Adipose tissue (tissue), 3 donors: ENCODE data around the gene TTLL8. TPM values are rescaled to one million over a fixed set of nuclear protein-coding genes. Genes with fewer than 3 reads are reported as not detected.
"Not testable (repeated sequence)": the region's sequence is repeated elsewhere in the genome, so short reads cannot be mapped to it uniquely, and the experiment has no call there.

Experiments
- H3K27ac ChIP-seq: one replicate; pipeline ENCODE4 v1.5.1; 2013; ENCODE audit warnings: low read depth, low read length
- WGBS, 3 donors: extraction: QIAGEN DNeasy Blood & Tissue Kit; methylation state at CpG; one replicate each; pipeline ENCODE4 v1.1.7; 2013; 5-methylcytosine and 5-hydroxymethylcytosine counted together
- polyA plus RNA-seq, 3 donors: library from polyadenylated mRNA; stranded (reverse); fragments of 200-250 nt; gene quantifications; one replicate each; pipeline ENCODE4 v1.2.3, GENCODE V29; 2013
- donor health status: healthy with polysubstance abuse.
- donor health status: Bipolar disorder and iron deficiency.
- donor health status: healthy.

The TTLL8 gene
- polyA plus RNA-seq, 3 donors, result not detected

- WGBS, 3 donors, result 18 to 21% (median 19%) methylated on average over 44 to 66 of the region's 70 CpGs
Observed at GRCh38 chr22:49999063-49999945, 58.8 kb downstream of the TTLL8 start.

GRCh38 chr22:49998718-49999062 is 59.4 kb downstream of the TTLL8 start:
- WGBS, 3 donors, result 91 to 95% (median 92%) methylated on average over 14 of the region's 14 CpGs

More at GRCh38 chr22:49999063-49999945, 58.8 kb downstream of the TTLL8 start:
- H3K27ac ChIP-seq, result no peak overlapping the region

GRCh38 chr22:49997932-49998717 is 60.0 kb downstream of the TTLL8 start:
- H3K27ac ChIP-seq, result no peak overlapping the region
- 93 to 96% (median 95%) methylated on average over 20 to 21 of the region's 21 CpGs for WGBS, 3 donors

More at GRCh38 chr22:49998718-49999062, 59.4 kb downstream of the TTLL8 start:
- H3K27ac ChIP-seq, result no peak overlapping the region

GRCh38 chr22:49997251-49997599 is 60.9 kb downstream of the TTLL8 start:
- 64 to 78% (median 75%) methylated on average over 11 to 12 of the region's 12 CpGs for WGBS, 3 donors
- no peak overlapping the region for H3K27ac ChIP-seq

- no peak overlapping the region for H3K27ac ChIP-seq
Observed at GRCh38 chr22:49996518-49997250, 61.4 kb downstream of the TTLL8 start.

GRCh38 chr22:49996119-49996517 is 62.0 kb downstream of the TTLL8 start:
- H3K27ac ChIP-seq, result no peak overlapping the region

More at GRCh38 chr22:49996518-49997250, 61.4 kb downstream of the TTLL8 start:
- WGBS, 3 donors, result 86 to 88% (median 88%) methylated on average over 19 of the region's 19 CpGs

GRCh38 chr22:49995361-49996118 is 62.6 kb downstream of the TTLL8 start:
- H3K27ac ChIP-seq, result no peak overlapping the region
- 87 to 90% (median 87%) methylated on average over 10 of the region's 10 CpGs for WGBS, 3 donors

More at GRCh38 chr22:49996119-49996517, 62.0 kb downstream of the TTLL8 start:
- WGBS, 3 donors, result 84 to 94% (median 88%) methylated on average over 4 of the region's 4 CpGs

GRCh38 chr22:49995041-49995360 is 63.1 kb downstream of the TTLL8 start:
- H3K27ac ChIP-seq, result no peak overlapping the region
- 57 to 76% (median 62%) methylated on average over 2 to 3 of the region's 3 CpGs for WGBS, 3 donors

- WGBS, 3 donors, result 88 to 93% (median 91%) methylated on average over 21 of the region's 21 CpGs
- H3K27ac ChIP-seq, result no peak overlapping the region
Observed at GRCh38 chr22:49994361-49995040, 63.6 kb downstream of the TTLL8 start.

- WGBS, 3 donors, result 64 to 76% (median 74%) methylated on average over 11 of the region's 11 CpGs
- no peak overlapping the region for H3K27ac ChIP-seq
Observed at GRCh38 chr22:49993649-49994360, 64.3 kb downstream of the TTLL8 start.

GRCh38 chr22:49992921-49993648 is 65.0 kb downstream of the TTLL8 start:
- WGBS, 3 donors, result 29 to 39% (median 35%) methylated on average over 23 of the region's 23 CpGs
- H3K27ac ChIP-seq, result no peak overlapping the region

GRCh38 chr22:49991907-49992533 is 66.1 kb downstream of the TTLL8 start:
- no peak overlapping the region for H3K27ac ChIP-seq
- WGBS, 3 donors, result 88 to 92% (median 89%) methylated on average over 7 of the region's 7 CpGs

GRCh38 chr22:49991167-49991566 is 66.9 kb downstream of the TTLL8 start:
- no peak overlapping the region for H3K27ac ChIP-seq
- 88 to 93% (median 93%) methylated on average over 6 of the region's 6 CpGs for WGBS, 3 donors

GRCh38 chr22:49989826-49990225 is 68.3 kb downstream of the TTLL8 start:
- 94 to 95% (median 95%) methylated on average over 24 of the region's 24 CpGs for WGBS, 3 donors
- H3K27ac ChIP-seq, result not testable (repeated sequence)

GRCh38 chr22:49986325-49986724 is 71.8 kb downstream of the TTLL8 start:
- no peak overlapping the region for H3K27ac ChIP-seq
- 95 to 99% (median 96%) methylated on average over 2 of the region's 2 CpGs for WGBS, 3 donors
